Testis (tissue), 2 donors: ENCODE data around the gene FAAP24.

ENCODE experiments used
- CTCF ChIP-seq, 3 experiments: fragments of 450-650 bp in 2 of 3; fragments of 200-600 bp in 1 of 3; sonication (generic) in 1 of 3; IDR thresholded peaks; one replicate each; pipeline ENCODE4 v1.5.1; 2016 to 2019; ENCODE audit warnings: antibody characterized with exemption in 3 of 3, mild to moderate bottlenecking in 2 of 3, moderate library complexity in 1 of 3
- POLR2A ChIP-seq: fragments of 450-650 bp; IDR thresholded peaks from one replicate; pipeline ENCODE4 v1.6.1; 2017; ENCODE audit warnings: antibody characterized with exemption, mild to moderate bottlenecking, moderate library complexity

GRCh38 chr19:32936065-32936464 lies 36.0 kb upstream of the FAAP24 start:
- TF ChIP-seq POLR2A = no peak
- no peak for TF ChIP-seq CTCF (IDR thresholded peaks at IDR 0.05)
